Cerebellar cortex (tissue), 1 donor: Measurements from ENCODE around the gene LPP.

Experiments
- DNase-seq: peaks from one replicate; pipeline ENCODE4 v3.0.0-alpha.2; 2015; ENCODE audit warnings: low spot score

The LPP gene

GRCh38 chr3:188299068-188299467 is 145.1 kb downstream of the LPP start:
- DNase-seq = no peak

- no peak for DNase-seq
Observed at GRCh38 chr3:188299708-188300107, 145.8 kb downstream of the LPP start.

GRCh38 chr3:188301147-188301546 is 147.2 kb downstream of the LPP start:
- DNase-seq = no peak

- no peak for DNase-seq
Observed at GRCh38 chr3:188303286-188303799, 149.4 kb downstream of the LPP start.

GRCh38 chr3:188303823-188304222 is 149.9 kb downstream of the LPP start:
- no peak for DNase-seq

- DNase-seq = no peak
Observed at GRCh38 chr3:188304501-188304900, 150.5 kb downstream of the LPP start.

- no peak for DNase-seq
Observed at GRCh38 chr3:188305220-188305619, 151.3 kb downstream of the LPP start.

- DNase-seq = no peak
Observed at GRCh38 chr3:188306435-188307005, 152.6 kb downstream of the LPP start.

- no peak for DNase-seq
Observed at GRCh38 chr3:188309437-188310269, 155.7 kb downstream of the LPP start.

- no peak for DNase-seq
Observed at GRCh38 chr3:188310270-188310710, 156.3 kb downstream of the LPP start.

- DNase-seq = no peak
Observed at GRCh38 chr3:188315553-188315952, 161.6 kb downstream of the LPP start.

- no peak for DNase-seq
Observed at GRCh38 chr3:188316021-188316722, 162.2 kb downstream of the LPP start.

- peak; percentile 18 for DNase-seq
Observed at GRCh38 chr3:188316723-188317070, 162.7 kb downstream of the LPP start.

- DNase-seq = no peak
Observed at GRCh38 chr3:188319569-188319968, 165.6 kb downstream of the LPP start.

GRCh38 chr3:188320757-188321156 is 166.8 kb downstream of the LPP start:
- DNase-seq = no peak

GRCh38 chr3:188321258-188321657 is 167.3 kb downstream of the LPP start:
- no peak for DNase-seq

- DNase-seq = no peak
Observed at GRCh38 chr3:188322135-188322887, 168.4 kb downstream of the LPP start.

GRCh38 chr3:188323067-188323842 is 169.3 kb downstream of the LPP start:
- no peak for DNase-seq

GRCh38 chr3:188326111-188326510 is 172.2 kb downstream of the LPP start:
- DNase-seq = peak; percentile 77

GRCh38 chr3:188326968-188327367 is 173.0 kb downstream of the LPP start:
- no peak for DNase-seq

- DNase-seq = no peak
Observed at GRCh38 chr3:188327433-188327832, 173.5 kb downstream of the LPP start.
